Peyer's patch (tissue), 4 donors: ENCODE measurements around the gene CSH2. TPM values are rescaled to one million over a fixed set of nuclear protein-coding genes. Genes with fewer than 3 reads are reported as not detected.
A peak's percentile ranks its signal among the peaks of the same experiment; 100 is the strongest.

ENCODE experiments used
- DNase-seq, 3 donors: peaks; one replicate each; pipeline ENCODE4 v3.0.0-alpha.2; 2017 to 2019
- H3K27ac ChIP-seq, 4 donors: fragments of 200-600 bp; sonication (generic); one replicate each; pipeline ENCODE4 v1.5.1; 2016 to 2019
- H3K27me3 ChIP-seq, 2 donors: fragments of 200-600 bp; sonication (generic); one replicate each; pipeline ENCODE4 v1.5.1; 2019
- H3K36me3 ChIP-seq, 3 donors: fragments of 200-600 bp; sonication (generic); one replicate each; pipeline ENCODE4 v1.5.1; 2016 to 2019
- H3K4me1 ChIP-seq, 4 donors: fragments of 200-600 bp; sonication (generic); one replicate each; pipeline ENCODE4 v1.5.1; 2016 to 2019
- H3K4me3 ChIP-seq, 4 donors: fragments of 200-600 bp; sonication (generic); 1 replicate in 3 of 4; 2 replicates in 1 of 4; pipeline ENCODE4 v1.5.1; 2016 to 2019; ENCODE audit warnings: mild to moderate bottlenecking in 1 of 4
- H3K9me3 ChIP-seq, 4 donors: fragments of 200-600 bp; sonication (generic); one replicate each; pipeline ENCODE4 v1.5.1; 2016 to 2019; ENCODE audit warnings: mild to moderate bottlenecking in 1 of 4
- CTCF ChIP-seq, 6 experiments: fragments of 450-650 bp in 4 of 6; fragments of 200-600 bp in 2 of 6; sonication (generic) in 1 of 6; IDR thresholded peaks; one replicate each; pipeline ENCODE4 v1.5.1; 2017 to 2019; ENCODE audit warnings: antibody characterized with exemption in 6 of 6, mild to moderate bottlenecking in 3 of 6, moderate library complexity in 1 of 6
- POLR2A ChIP-seq, 2 donors: fragments of 450-650 bp; IDR thresholded peaks; one replicate each; pipeline ENCODE4 v1.5.1; 2017; ENCODE audit warnings: antibody characterized with exemption in 2 of 2, mild to moderate bottlenecking in 2 of 2, moderate library complexity in 2 of 2
- total RNA-seq, 4 donors: library from RNA; depleted of rRNA; stranded (reverse); fragments of >200 nt; gene quantifications; one replicate each; pipeline ENCODE4 v1.1.0, GENCODE V29; 2016

Gene CSH2
- total RNA-seq, 4 donors from 2014 or later: not detected

GRCh38 chr17:63831505-63831904 is 42.0 kb downstream of the CSH2 start:
- Histone ChIP-seq H3K9me3 (no peaks in the 10 kb centered on the region), H3K36me3 (peaks cover 0 to 76% (median 0%) of the 10 kb centered on the region in 3 donors), H3K4me3 (no peak overlapping the region), H3K27me3 (no peaks in the 10 kb centered on the region), H3K27ac (no peak overlapping the region), H3K4me1 (peaks cover 0 to 21% (median 0%) of the 10 kb centered on the region in 4 donors)
- DNase-seq: no peak
- TF ChIP-seq POLR2A (IDR thresholded peaks at IDR 0.05): no peak
- no peak for TF ChIP-seq CTCF (IDR thresholded peaks at IDR 0.05)

GRCh38 chr17:63830904-63831491 is 42.5 kb downstream of the CSH2 start:
- no peak overlapping the region for H3K27ac ChIP-seq
- H3K9me3 ChIP-seq: no peaks in the 10 kb centered on the region
- TF ChIP-seq POLR2A (IDR thresholded peaks at IDR 0.05) (no peak), CTCF (IDR thresholded peaks at IDR 0.05) (no peak)
- no peak for DNase-seq
- no peaks in the 10 kb centered on the region for H3K27me3 ChIP-seq
- H3K4me1 ChIP-seq: peaks cover 0 to 26% (median 4%) of the 10 kb centered on the region in 4 donors
- H3K4me3 ChIP-seq: no peak overlapping the region
- peaks cover 0 to 71% (median 0%) of the 10 kb centered on the region in 3 donors for H3K36me3 ChIP-seq

DNA sequence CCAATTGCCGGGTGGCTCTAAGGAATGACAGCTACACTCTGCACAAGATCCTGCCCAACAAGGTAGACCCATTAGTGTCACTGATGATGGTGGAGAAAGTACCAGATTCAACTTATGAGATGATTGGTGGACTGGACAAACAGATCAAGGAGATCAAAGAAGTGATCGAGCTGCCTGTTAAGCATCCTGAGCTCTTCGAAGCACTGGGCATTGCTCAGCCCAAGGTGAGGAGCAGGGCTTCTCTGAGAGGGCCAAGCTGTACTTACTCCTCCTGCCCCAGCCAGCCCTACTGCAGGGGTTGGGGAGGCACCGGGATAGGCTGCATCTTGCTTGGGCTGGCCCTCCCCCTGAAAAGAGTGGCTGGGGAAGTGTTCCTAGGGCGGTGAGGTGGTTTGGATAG is 43.2 kb downstream of the CSH2 start:
- no peak overlapping the region for H3K27ac ChIP-seq
- H3K4me1 ChIP-seq: peaks cover 0 to 29% (median 4%) of the 10 kb centered on the region in 4 donors
- H3K4me3 ChIP-seq: no peak overlapping the region
- TF ChIP-seq CTCF (IDR thresholded peaks at IDR 0.05) (no peak), POLR2A (IDR thresholded peaks at IDR 0.05) (no peak)
- no peak for DNase-seq
- no peaks in the 10 kb centered on the region for H3K9me3 ChIP-seq
- no peaks in the 10 kb centered on the region for H3K27me3 ChIP-seq
- peaks cover 0 to 65% (median 0%) of the 10 kb centered on the region in 3 donors for H3K36me3 ChIP-seq

DNA sequence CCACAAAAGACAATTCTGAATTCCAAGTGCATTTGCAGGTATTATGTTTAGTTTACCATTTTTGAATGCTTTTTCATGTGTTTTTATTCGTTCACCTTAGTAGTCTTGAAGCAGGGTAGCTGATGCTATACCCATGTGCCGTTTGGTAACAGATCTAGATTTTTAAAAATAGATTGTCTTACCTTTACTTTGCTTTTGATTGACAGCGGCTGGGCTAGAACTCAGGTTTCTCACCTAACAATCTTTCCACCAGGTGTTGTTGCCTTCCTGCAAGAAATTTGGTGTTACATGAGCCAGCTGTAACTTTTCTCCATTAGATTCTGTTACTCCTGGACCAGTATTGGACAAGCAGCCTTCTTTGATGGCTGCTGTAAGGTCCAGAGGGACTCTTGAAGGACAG is 44.5 kb downstream of the CSH2 start:
- TF ChIP-seq CTCF (IDR thresholded peaks at IDR 0.05) (no peak), POLR2A (IDR thresholded peaks at IDR 0.05) (no peak)
- H3K4me1 ChIP-seq: peaks cover 0 to 22% (median 4%) of the 10 kb centered on the region in 4 donors
- H3K27ac ChIP-seq: peak overlapping the region in 1 of 4 donors; percentile 1
- peak overlapping the region in 1 of 4 donors; percentile 79 for H3K4me3 ChIP-seq
- DNase-seq: no peak
- peaks cover 0 to 65% (median 0%) of the 10 kb centered on the region in 3 donors for H3K36me3 ChIP-seq
- no peaks in the 10 kb centered on the region for H3K27me3 ChIP-seq
- H3K9me3 ChIP-seq: no peaks in the 10 kb centered on the region

DNA sequence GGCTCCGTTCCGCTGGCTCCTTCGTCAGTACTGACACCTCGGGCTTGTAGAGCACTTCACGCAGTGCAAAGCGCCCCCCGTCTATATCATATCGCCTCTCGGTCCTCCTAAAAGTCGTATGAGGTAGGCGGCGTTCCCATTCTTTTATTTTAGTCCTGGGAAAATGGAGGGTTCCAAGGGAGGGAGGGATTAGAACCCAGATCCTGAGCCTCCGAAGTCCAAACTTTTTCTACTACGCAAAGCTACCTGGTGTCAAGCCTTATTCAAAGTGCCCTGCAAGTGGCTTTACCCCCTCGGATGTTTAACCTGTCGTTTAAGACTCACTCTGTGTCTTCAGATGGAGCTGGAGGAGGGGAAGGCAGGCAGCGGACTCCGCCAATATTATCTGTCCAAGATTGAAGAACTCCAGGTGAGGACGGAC is 45.7 kb downstream of the CSH2 start:
- peak in 1 of 3 donors; percentile 40 for DNase-seq
- Histone ChIP-seq H3K27me3 (no peaks in the 10 kb centered on the region), H3K36me3 (peaks cover 0 to 65% (median 0%) of the 10 kb centered on the region in 3 donors), H3K9me3 (no peaks in the 10 kb centered on the region), H3K4me3 (peak overlapping the region; percentile 76 to 86 (median 82)), H3K4me1 (peaks cover 0 to 22% (median 4%) of the 10 kb centered on the region in 4 donors), H3K27ac (peak overlapping the region; percentile 88 to 97 (median 90))
- TF ChIP-seq CTCF (IDR thresholded peaks at IDR 0.05) (no peak), POLR2A (IDR thresholded peaks at IDR 0.05) (no peak)
